Germinal center (tissue), 1 donor: Measurements from ENCODE around the gene ZNF77.
"Not testable (repeated sequence)": the region's sequence is repeated elsewhere in the genome, so short reads cannot be mapped to it uniquely, and the experiment has no call there.

Experiments used
- DNase-seq: peaks from one replicate; pipeline ENCODE4 v3.0.0; 2012; ENCODE audit warnings: mixed read lengths, low spot score

The ZNF77 gene

DNA sequence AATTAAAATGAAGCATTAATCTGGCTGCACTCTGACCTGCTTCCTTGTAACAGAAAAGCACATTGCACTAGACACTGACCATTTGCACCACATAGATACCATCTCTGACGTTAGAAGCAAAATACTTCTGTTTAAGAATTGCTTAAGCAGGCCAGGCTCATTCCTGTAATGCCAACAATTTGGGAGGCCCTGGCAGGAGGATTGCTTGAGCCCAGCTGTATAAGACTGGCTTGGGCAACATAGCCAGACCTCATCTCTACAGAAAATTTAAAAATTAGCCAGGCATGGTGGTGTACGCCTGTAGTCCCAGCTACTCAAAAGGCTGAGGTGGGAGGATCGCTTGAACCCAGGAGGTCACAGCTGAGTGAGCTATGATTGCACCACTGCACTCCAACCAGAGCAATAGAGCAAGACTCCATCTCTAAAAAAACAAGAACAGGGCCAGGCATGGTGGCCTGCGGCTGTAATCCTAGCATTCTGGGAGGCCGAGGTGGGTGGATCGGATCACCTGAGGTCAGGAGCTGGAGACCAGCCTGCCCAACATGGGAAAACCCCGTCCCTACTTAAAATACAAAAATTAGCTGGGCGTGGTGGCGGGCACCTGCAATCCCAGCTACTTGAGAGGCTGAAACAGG is 25.5 kb upstream of the ZNF77 start:
- DNase-seq: no peak

DNA sequence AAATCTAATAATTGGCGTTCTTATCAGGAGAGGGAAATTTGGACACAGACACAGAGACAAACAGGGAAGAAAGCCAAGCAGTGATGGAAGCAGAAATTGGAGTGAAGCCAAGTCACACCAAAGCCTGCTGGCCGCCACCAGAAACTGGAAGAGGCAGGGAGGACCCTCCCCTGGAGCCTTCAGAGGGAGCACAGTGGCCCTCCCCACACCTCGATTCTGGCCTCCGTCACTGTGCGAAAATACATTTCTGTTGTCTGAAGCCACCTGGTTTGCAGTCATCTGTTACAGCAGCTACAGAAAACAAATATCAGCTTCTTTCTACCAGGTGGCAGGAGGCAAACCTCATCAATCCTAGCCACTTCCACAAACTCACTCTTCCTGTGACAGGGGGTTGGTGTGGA is 24.3 kb upstream of the ZNF77 start:
- DNase-seq: no peak

DNA sequence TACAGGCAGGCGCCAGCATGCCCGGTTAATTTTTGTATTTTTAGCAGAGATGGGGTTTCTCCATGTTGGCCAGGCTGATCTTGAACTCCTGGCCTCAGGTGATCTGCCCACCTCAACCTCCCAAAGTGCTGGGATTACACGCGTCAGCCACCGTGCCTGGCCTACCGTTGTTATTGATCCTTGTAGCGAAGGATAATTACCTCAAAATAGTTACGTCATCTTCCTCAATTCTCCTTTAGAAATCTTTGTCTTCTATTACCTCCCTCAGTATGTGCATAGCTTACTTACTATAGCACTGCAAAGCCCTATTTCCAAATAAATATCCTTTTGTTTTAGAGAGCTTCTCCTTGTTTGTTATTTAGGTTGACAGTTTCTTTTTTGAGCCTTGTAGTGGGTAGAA is 23.2 kb upstream of the ZNF77 start:
- DNase-seq: no peak

DNA sequence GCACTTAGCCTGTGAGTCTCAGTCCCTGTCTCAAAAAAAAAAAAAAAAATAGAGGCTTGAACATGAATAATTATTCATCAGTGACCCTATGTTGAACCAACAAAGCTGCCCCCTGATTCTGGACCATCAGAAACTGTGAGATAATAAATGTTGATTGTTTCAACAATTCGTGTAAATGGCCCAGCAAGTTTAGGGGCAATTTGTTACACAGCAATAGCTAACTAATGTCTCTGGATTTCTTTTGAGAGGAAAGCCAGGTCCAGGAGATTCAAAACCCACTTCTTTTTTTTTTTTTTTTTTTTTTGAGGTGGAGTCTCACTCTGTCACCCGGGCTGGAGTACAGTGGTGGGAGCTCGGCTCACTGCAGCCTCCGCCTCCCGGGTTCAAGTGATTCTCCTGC is 20.1 kb upstream of the ZNF77 start:
- DNase-seq: no peak

DNA sequence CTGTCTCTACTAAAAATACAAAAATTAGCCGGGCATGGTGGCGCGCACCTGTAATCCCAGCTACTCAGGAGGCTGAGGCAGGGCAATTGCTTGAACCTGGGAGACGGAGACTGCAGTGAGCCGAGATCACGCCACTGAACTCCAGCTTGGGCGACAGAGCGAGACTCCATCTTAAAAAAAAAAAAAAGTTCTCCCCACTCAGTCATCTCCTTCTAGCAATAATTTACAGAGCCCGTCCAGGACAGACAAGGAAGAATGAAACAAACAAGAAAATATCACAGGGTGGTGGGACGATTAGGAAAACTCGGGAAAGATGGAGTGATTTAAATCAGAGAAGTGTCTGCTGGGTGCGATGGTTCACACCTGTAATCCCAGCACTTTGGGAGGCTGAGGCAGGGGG is 18.9 kb upstream of the ZNF77 start:
- DNase-seq: not testable (repeated sequence)

DNA sequence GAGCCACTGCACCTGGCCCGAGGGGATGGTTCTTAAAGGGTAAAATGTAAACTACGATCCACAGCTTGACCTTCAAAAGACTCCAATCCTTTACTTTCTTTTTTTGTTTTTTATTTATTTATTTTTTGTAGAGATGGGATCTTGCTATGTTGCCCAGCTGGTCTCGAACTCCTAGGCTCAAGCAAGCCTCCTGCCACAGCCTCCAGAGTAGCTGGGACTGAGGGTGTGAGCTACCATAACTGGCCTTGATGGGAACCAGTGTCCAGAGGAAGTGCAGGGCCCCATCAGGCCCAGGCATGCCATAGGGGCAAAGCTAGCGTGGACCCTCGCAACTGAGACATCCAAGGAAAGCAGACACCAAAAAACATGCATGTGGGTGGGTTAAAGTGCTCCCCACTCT is 18.4 kb upstream of the ZNF77 start:
- DNase-seq: no peak

DNA sequence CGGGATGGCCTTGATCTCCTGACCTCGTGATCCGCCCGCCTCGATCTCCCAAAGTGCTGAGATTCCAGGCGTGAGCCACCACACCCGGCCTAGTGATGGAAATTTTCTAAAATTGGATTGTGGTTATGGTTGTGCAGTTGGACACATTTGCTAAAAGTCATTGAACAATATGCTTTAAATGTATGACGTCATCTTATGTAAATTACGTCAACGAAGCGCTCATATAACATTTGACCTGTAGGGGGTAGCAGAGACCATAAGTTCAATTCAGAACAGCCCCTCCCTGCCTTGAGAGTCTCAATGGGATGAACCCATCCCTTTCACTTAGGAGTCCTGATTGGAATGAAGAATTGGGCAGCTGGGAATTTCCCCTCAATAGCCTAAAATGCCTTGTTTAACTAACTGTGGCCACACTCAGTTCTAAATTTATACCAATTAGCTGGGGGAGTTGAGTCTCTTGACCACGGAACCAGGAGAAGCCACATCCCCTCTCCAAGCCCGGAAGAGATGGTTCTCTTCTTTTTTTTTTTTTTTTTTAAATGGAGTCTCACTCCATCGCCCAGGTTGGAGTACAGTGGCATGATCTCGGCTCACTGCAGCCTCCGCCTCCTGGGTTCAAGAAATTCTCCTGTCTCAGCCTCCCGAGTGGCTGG is 17.4 kb upstream of the ZNF77 start:
- DNase-seq: peak; percentile 80

DNA sequence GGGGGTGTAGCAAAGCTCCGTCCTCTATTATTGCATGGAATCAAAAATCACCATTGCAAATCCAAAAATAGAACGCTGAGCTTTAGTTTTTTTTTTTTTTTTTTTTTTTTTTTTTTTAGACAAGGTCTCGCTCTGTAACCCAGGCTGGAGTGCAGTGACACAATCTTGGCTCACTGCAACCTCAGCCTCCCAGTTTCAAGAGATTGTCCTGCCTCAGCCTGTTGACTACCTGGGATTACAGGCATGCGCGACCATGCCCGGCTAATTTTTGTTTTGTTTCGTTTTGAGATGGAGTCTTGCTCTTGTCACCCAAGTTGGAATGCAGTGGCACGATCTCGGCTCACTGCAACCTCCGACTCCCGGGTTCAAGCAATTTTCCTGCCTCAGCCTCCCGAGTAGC is 15.3 kb upstream of the ZNF77 start:
- no peak for DNase-seq

DNA sequence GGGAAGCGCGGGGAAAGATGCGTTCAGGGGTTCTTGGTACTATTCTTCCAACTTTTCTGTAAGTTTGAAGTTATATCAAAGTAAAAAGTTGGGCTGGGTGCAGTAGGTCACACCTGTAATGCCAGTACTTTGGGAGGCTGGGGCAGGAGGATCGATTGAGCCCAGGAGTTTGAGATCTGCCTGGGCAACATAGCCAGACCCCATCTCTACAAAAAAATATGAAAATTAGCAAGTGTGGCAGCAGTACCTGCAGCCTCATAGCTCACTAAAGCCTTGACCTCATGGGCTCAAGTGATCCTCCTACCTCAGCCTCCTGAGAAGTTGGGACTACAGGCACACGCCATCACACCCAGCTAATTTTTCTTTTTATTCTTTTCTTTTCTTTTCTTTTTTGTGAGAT is 12.4 kb upstream of the ZNF77 start:
- no peak for DNase-seq

DNA sequence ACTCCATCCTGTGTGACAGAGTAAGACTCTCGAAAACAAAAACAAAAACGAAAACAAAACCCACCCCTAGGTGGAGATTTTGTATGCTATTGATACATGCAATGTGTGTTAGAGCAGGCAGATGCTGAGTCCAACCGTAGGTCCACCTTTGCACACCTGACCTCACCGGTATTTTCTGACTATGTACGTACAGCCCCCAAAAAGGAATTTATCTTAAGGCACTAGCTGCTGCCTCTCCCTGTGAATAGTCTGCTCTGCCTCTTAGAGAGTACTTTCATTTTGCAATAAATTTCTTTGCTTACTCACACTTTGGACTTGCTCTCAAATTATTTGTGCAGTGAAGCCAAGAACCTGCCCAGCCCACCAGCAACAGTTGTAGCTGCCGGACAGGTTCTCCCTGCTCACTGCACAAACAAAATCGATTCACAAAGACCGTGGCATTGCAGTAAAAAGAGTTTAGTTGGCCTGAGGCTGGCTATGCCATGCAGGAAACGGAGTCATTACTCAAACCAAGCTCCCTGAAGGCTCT is 8.2 kb upstream of the ZNF77 start:
- DNase-seq: no peak

DNA sequence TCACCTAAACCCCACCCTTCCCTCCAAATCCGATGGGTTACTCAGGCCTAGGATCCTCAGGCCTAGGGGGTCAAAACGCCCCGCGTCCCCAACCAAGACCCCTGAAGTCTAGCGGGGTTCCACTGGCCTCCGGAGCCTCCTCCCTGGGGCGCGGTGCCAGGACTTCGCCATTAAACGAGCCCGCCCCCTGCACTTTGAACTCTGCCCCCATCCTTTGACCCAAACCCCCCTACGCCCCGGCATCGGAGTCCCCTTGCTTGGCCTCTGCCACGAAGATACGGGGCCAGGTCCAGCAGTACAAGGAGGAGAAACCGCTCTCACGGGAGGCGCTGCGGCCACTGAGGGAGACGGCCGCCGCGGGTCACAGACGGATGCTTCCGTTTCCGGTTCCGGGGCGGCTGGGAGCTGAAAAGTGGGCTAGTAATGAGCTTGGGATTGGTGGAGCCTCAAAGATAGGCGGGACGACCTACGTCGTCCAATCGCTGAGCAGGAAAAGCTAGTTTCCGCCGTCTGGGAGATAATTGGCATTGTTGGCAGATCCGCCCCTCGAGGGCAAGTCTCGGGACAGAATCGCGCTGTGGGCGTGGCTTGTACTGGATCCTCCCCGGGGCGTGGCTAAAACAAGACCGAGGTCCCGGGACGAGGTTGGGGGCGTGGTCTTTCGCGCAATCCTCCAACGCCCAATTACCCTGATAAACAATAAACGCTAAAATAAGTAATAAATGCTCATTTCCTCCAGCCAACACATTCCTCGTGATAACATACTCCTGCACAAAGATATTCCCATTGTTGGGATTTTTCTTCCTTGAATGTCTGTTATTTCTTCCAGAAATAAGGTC is 5.7 kb upstream of the ZNF77 start:
- DNase-seq: peak; percentile 100

DNA sequence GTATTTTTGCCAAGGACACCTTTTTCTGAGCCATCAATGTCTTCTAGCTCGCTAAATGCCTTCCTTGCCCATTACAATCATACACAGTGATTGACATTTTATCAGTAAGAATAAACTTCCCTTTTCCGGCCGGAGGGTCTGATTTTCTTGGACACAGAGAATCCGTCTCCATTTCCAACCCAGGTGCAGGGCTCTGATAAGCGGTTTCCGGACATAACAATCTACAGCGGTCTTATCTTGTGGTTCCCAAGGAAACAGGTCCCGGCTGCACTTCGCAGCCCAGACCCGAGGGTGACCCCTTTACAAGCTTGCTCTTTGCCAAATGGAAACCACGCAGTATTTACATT is 5.1 kb upstream of the ZNF77 start:
- no peak for DNase-seq

DNA sequence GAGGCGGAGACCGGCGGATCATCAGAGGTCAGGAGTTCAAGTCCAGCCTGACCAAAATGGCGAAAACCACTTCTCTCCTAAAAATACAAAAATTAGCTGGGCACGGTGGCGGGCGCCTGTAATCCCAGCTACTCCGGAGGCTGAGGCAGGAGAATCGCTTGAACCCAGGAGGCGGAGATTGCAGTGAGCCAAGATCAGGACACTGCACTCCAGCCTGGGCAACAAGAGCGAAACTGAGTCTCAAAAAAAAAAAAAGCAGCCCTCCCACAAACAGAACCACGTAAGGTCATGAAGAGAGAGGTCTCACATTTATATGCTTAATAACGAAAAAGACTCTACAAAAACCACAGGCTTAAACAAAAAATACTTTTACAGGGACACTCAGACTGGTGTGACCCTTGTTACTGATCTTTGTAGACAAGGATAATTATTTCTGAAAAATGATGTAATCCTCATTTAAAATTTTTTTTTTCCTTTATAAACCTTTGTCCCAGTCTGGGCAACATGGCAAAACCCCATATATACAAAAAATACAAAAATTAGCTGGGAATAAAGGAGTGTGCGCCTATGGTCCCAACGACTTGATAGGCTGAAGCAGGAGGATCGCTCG is 909 bp upstream of the ZNF77 start:
- no peak for DNase-seq

DNA sequence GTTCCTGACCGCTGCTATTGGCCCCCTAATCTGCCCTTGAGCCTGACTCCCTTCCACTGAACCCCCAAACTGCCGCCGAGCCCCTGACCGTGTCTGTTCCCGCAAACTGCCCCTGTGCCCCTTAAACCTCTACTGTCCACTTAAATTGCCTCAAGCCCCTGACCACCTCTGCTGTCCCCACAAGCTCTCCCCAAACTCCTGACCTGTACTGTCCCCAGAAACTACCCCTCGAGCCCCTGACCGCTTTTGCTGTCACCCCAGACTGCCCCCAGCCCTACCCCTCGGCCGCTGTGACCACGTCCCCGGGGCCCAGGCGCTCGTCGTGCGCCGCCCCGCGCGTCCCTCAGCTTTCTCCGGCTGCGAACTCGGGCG is 382 bp downstream of the ZNF77 start:
- no peak for DNase-seq

DNA sequence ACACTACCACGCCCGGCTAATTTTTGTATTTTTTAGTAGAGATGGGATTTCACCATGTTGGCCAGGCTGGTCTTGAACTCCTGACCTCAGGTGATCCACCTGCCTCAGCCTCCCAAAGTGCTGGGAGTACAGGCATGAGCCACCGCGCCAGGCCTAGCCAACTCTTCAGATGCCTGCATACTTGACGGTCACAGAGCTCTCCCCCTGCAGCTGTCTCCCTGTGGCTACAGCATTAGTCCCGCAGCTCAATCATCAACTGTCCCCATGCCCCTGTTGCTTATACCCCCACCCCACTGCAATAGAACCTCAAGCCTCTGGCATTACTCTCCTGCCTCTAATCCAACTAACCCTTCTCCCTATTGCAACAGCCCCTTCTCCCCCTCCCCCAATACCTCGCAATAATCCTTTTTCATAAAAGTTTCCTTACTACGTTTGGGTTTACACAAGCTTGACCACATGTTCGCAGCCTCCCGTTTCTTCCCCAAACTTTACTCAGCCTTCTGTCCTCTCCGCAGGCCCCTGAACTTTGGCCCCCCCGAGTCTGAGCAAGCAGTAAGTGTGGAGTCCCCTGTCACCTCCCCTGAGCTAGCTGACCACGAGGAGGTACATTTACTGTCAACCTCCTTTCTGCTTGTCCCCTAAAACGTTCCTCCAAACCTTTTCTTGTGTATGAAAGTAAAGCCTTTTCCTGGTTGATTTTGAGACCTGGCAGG is 1.7 kb downstream of the ZNF77 start:
- DNase-seq: no peak

DNA sequence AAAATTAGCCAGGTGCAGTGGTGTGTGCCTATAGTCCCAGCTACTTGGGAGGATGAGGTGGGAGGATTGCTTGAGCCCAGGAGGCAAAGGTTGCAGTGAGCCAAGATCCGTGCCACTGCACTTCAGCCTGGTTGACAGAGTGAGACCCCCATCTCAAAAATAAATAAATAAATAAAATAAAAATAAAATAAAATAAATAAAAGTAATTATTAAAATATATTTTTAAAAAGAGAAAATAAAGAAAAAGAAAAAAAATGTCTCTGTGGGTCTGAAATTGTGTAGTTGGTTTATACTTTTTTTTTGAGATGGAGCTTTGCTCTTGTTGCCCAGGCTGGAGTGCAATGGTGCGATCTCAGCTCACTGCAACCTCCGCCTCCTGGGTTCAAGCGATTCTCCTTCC is 8.9 kb downstream of the ZNF77 start:
- not testable (repeated sequence) for DNase-seq

DNA sequence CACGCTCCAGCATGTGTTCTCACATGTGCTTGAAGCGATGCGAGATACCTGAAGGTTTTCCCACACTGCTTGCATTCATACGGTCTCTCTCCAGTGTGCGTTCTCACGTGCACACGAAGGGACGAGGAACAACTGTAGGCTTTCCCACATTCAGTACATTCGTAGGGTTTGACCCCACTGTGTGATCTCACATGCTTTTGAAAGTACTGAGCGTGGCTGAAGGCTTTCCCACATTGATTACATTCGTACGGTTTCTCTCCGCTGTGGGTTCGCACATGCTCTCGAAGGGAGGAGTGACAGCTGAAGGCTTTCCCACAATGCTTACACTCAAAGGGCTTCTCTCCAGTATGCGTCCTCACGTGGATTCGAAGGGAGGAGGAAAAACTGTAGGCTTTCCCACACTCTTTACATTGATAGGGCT is 11.3 kb downstream of the ZNF77 start:
- DNase-seq: no peak

DNA sequence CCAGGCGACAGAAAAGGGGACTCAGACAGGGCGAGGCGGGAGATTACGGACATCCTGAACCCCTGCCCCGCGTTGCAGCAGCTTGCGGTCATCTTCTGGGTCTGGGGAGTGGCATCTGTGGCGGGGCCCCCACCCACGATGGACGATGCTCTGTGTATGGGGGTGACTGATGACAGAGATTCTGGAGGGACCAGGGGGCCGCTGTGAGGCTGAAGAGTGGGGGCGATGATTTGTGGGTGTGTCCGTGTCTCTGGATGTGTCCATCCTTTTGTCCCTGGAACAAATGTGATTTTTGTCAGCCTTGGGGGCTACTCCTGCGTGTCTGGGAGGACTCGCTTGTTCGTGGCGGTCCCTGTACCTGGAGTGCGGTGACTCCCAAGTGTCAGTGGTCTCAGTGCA is 17.7 kb downstream of the ZNF77 start:
- no peak for DNase-seq

DNA sequence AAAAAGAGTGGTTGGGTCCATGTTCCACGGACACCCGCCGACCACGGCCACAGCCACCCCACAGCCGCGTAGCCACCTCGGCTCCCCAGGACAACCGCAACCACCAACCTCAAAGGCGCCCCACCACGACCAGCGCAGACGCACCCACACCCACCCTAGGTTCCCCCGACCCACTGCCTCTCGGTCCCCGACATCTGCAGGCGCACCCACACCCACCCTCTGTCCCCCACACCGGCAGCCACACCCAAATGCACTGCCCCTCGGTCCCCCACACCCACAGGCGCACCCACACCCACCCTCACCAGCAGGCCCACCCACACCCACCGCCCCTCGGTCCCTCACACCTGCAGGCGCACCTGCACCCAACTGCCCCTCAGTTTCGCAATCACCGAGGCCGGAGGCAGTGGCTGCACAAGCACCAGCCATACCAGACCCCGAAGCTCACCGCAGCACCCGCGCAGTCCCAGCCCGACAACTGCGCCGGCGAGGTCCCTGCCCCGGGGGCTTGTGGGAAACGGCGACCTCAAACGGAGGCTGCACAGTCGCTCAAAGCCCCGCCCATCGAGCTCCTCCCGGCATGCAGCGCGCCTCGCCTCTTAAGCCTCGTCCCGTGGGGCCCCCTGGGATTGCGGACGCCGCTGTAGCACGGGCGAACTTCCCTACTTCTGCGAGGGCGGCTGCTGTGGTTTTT is 18.3 kb downstream of the ZNF77 start:
- DNase-seq: no peak

DNA sequence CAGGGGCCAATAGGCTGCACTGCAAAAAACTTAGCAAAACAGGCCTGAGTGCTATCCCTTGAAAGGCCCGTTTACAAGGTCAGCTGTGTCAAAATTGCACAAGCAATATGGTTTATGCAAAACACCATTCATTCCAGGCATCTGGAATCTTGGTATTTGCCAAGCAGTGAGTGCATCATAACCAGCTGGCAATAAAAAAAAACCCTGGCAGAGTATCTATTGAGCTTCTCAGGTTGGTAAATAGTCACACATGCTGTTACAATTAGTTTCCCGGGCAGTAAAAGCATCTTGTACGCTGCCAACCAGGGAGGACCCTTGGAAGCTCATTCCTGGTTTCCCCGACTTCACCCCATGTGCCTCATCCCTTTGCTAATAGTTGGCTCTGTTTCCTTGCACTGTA is 21.3 kb downstream of the ZNF77 start:
- DNase-seq: no peak

DNA sequence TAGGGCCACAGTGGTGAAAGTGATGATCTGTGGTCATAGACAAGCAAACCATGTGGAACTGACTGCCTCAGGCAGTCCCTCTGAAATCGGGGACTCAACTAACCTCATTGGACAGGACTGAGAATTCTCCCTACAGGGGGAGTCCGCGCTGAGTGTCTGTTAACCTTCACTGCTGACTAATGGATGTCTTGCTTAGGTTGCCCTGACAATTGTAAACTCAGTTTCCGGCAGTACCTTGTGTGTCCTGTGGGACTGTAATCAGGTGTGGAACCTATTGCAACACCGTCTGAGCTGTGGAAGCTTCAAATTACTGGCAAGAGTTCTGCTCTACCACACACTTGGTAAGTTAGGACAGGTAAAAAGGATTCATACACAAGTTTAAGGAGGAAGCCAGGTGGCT is 21.8 kb downstream of the ZNF77 start:
- DNase-seq: no peak
